ENCODE measurements around the gene IQSEC1.

DNA sequence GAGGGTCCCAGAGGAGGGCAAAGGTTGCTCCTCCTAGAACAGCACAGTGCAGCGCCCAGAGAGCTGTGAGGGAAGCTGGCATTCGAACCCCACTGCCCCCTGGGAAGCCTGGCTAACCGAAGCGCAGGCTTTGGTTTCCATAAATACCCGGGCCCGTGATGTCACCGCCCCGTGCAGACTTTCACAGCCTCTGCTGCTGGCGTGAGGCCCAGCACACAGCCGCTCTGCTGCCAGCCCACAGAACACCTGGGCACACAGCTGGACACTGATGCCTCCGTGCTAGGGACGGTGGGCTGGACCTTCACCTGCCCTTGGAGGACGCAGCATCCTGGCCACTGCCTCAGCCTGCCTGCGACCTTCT is 1.0 kb downstream of the IQSEC1 start:
- TF ChIP-seq, protein P1, sequence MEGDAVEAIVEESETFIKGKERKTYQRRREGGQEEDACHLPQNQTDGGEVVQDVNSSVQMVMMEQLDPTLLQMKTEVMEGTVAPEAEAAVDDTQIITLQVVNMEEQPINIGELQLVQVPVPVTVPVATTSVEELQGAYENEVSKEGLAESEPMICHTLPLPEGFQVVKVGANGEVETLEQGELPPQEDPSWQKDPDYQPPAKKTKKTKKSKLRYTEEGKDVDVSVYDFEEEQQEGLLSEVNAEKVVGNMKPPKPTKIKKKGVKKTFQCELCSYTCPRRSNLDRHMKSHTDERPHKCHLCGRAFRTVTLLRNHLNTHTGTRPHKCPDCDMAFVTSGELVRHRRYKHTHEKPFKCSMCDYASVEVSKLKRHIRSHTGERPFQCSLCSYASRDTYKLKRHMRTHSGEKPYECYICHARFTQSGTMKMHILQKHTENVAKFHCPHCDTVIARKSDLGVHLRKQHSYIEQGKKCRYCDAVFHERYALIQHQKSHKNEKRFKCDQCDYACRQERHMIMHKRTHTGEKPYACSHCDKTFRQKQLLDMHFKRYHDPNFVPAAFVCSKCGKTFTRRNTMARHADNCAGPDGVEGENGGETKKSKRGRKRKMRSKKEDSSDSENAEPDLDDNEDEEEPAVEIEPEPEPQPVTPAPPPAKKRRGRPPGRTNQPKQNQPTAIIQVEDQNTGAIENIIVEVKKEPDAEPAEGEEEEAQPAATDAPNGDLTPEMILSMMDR (IDR thresholded peaks at IDR 0.05; ENCODE audit: insufficient read depth, low read depth, low read length), result no peak
- no peak for TF ChIP-seq EZH2 (IDR thresholded peaks at IDR 0.05; ENCODE audit: insufficient read depth, low read length)
